RWPE1 (cell line): ENCODE results near the gene KMO.

Source experiments
- CTCF ChIA-PET: fragments of 350-600 bp; sonication (Branson Sonifier 250); formaldehyde crosslinking; extraction: SDS; loops from one replicate; lab custom pipeline; 2021; lab: Yijun Ruan, JAX
- POLR2A ChIA-PET: fragments of 400-600 bp; formaldehyde crosslinking; extraction: SDS; loops from one replicate; lab custom pipeline; 2020; ENCODE audit warnings: antibody characterized with exemption; ENCODE audit not compliant: low non-redundant PET; lab: Yijun Ruan, JAX
- DNase-seq: peaks from one replicate; pipeline ENCODE4 v3.0.0; 2012; ENCODE audit warnings: low spot score
- H3K27ac ChIP-seq: fragments of 450-650 bp; 2 replicates; pipeline ENCODE4 v1.5.1; 2017
- TF ChIP-seq, protein P1 (sequence below): fragments of 450-650 bp; conservative IDR thresholded peaks from 2 replicates; pipeline ENCODE4 v1.5.1; 2017; ENCODE audit warnings: low read depth, mild to moderate bottlenecking

Gene KMO

DNA sequence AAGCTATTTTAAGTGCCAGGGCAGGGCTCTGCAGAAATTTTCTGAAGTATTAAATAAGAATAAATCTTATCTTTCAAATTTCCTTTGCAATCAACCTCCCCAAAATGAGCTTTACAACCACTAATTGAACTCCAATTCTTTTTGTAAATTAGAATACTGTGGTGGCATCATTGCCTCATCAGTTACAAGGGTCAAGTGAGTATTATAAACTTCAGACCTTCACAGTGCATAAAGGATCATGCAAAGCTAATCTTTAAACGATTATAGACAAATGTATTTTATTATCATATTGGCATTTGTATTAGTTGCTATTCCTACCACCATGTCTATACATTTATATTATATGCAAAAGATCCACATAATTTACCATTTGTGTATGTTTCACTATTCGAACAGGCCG, 100.8 kb downstream of the KMO start:
- no peak overlapping the region for H3K27ac ChIP-seq
- TF ChIP-seq, protein P1, sequence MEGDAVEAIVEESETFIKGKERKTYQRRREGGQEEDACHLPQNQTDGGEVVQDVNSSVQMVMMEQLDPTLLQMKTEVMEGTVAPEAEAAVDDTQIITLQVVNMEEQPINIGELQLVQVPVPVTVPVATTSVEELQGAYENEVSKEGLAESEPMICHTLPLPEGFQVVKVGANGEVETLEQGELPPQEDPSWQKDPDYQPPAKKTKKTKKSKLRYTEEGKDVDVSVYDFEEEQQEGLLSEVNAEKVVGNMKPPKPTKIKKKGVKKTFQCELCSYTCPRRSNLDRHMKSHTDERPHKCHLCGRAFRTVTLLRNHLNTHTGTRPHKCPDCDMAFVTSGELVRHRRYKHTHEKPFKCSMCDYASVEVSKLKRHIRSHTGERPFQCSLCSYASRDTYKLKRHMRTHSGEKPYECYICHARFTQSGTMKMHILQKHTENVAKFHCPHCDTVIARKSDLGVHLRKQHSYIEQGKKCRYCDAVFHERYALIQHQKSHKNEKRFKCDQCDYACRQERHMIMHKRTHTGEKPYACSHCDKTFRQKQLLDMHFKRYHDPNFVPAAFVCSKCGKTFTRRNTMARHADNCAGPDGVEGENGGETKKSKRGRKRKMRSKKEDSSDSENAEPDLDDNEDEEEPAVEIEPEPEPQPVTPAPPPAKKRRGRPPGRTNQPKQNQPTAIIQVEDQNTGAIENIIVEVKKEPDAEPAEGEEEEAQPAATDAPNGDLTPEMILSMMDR: no peak
- ChIA-PET POLR2A (no interaction called here), CTCF (interaction anchor here (0.6 kb wide), 2 partner anchors 144 to 365 kb away, joined by 3 read pairs; no protein-coding TSS in a partner anchor)
- DNase-seq: no peak

DNA sequence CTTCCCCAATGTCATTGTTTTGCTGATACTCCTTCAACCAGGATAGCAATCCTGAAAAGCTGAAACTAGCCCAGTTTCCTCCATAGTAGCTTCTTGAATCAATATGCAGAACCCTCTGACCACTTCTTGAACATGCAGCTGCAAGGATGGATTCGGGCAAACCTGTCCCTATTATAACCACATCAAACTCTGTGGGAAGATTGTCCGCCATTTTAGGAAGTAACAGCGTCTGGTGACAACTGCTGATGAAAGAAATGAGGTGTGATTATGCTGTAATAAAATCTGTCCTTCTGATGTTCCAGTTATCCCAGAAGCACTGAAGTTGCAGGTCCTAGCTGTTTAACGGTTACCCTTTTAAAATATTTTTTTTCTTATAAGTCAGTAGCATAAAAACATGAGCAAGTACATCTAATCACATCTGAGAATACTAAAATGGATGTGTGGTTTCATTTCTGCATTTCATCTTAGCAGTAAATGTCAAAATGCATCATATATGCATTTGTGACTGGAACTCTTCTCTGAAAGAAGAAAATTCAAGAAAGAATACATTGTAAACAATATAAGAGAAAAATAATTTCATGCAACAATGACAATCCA, 103.5 kb downstream of the KMO start:
- no peak for DNase-seq
- ChIA-PET CTCF (no interaction called here), POLR2A (no interaction called here)
- no peak overlapping the region for H3K27ac ChIP-seq
- TF ChIP-seq, protein P1: no peak

DNA sequence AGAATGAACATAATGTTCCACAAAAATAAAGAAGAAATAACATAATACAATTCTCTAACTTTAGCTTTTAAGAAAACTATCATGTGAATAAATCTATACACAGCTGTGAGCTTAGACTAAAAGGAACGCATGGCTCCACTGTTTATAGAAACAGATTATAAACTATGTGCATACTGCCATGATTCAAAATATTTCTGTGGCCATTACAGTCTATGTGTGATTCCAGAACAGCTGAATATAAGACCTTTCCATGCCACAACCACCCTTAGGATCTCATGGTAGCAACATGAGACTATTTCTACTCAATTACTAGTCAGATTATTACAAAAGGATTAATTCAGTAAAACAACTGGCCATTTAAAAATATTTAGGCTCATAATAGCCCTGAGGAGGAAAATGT, 104.1 kb downstream of the KMO start:
- POLR2A ChIA-PET: no interaction called here
- H3K27ac ChIP-seq: no peak overlapping the region
- TF ChIP-seq, protein P1: no peak
- CTCF ChIA-PET: no interaction called here
- DNase-seq: no peak

DNA sequence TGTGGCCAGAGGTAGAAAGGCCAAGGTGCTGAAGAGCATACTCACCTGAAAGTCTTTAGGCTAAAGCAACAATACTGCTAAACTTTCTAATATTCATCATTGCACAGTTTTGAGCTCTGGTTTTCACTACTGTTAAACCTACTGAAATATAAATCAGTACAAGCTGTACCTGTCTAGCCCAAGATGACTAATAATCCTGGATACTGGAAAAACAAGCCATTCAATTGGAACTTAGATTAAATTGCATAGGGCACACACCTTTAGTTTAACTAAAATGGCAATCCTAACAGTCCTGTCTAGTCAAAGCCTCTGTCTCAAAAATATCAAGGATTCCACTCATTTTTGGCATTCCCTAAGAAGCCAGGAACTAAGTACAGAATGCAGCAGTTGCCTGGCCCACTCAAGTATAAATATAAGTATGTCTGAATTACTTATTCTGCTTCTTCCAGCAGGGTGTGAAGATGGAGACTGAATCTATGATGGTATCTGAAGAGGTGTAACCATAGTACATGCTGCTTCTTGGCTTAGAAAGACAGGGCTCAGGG, 104.9 kb downstream of the KMO start:
- ChIA-PET CTCF (no interaction called here), POLR2A (no interaction called here)
- TF ChIP-seq, protein P1: no peak
- H3K27ac ChIP-seq: no peak overlapping the region
- no peak for DNase-seq

DNA sequence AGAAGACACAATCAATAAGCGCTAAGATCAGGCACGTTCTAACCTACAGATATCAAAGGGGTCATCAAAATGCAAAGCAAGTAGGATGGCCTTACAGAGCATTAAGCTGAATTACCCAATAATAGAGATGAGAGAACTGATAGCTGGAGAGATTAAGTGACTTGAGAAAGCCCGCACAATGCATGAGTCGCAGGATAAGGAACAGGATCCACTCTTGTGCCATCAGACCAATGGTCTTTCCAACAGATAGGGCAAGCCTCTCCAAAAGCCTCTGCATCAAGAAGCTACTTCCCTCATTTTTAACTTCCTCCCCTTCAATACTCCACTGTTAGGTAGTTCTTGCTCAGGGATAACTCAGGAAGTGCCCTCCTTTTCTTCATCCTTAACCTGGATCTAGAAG, 105.4 kb downstream of the KMO start:
- TF ChIP-seq, protein P1: no peak
- CTCF ChIA-PET: no interaction called here
- DNase-seq: no peak
- H3K27ac ChIP-seq: no peak overlapping the region
- POLR2A ChIA-PET: no interaction called here

DNA sequence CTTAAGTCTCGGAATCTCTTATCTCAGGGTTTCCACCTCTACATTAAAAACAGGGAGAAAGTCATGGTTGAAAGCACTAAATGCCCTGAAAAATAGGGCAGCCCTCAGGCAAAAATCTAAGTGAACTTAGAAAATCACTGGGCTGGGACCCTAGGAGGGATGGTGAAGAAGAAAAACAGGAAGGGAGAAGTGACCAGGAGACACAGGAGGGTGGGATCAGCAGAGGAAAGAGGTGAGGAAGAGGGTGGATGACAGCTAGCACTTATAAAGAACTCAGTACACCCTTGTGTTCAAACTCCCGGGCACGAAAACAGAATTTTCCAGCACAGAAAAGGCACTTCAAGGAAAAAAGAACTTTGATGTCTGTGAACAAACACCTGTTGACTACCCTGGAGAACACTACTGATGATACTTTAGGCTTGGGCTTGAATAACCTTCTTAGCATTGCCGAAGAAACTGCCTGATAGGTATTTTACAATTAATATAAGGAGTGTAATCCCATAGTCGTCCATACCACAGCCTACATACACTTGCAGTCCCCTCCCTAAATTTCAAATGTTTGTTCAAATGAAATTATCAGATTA, 106.0 kb downstream of the KMO start:
- TF ChIP-seq, protein P1: no peak
- CTCF ChIA-PET: no interaction called here
- no peak for DNase-seq
- POLR2A ChIA-PET: no interaction called here
- H3K27ac ChIP-seq: no peak overlapping the region
